Suprapubic skin (tissue), 4 donors: ENCODE measurements around the gene DNASE1L3. TPM values are rescaled to one million over a fixed set of nuclear protein-coding genes. Genes with fewer than 3 reads are reported as not detected.
A peak's percentile ranks its signal among the peaks of the same experiment; 100 is the strongest.

ENCODE experiments used
- DNase-seq, 2 donors: peaks; one replicate each; pipeline ENCODE4 v3.0.0-alpha.2; 2019; ENCODE audit warnings: low spot score in 2 of 2
- H3K27ac ChIP-seq: fragments of 200-600 bp; sonication (generic); one replicate; pipeline ENCODE4 v1.5.1; 2019
- H3K27me3 ChIP-seq: fragments of 200-600 bp; sonication (generic); one replicate; pipeline ENCODE4 v1.5.1; 2019
- H3K36me3 ChIP-seq: fragments of 200-600 bp; sonication (generic); one replicate; pipeline ENCODE4 v1.5.1; 2019
- H3K4me1 ChIP-seq: fragments of 200-600 bp; sonication (generic); one replicate; pipeline ENCODE4 v1.5.1; 2019
- H3K4me3 ChIP-seq: fragments of 200-600 bp; sonication (generic); one replicate; pipeline ENCODE4 v1.5.1; 2019; ENCODE audit warnings: mild to moderate bottlenecking
- H3K9me3 ChIP-seq: fragments of 200-600 bp; sonication (generic); one replicate; pipeline ENCODE4 v1.5.1; 2019
- CTCF ChIP-seq, 2 donors: fragments of 200-600 bp in 1 of 2; fragments of 450-650 bp in 1 of 2; sonication (generic) in 1 of 2; IDR thresholded peaks; one replicate each; pipeline ENCODE4 v1.5.1; 2016 to 2019; ENCODE audit warnings: antibody characterized with exemption in 2 of 2, mild to moderate bottlenecking in 1 of 2, moderate library complexity in 1 of 2
- EP300 ChIP-seq: sonication (generic); formaldehyde crosslinking; IDR thresholded peaks from one replicate; pipeline ENCODE4 v1.6.1; 2017; ENCODE audit warnings: antibody characterized with exemption
- POLR2A ChIP-seq, 2 donors: fragments of 450-650 bp; IDR thresholded peaks; one replicate each; pipeline ENCODE4 v1.6.1; 2017; ENCODE audit warnings: antibody characterized with exemption in 2 of 2, mild to moderate bottlenecking in 2 of 2, moderate library complexity in 2 of 2
- POLR2AphosphoS5 ChIP-seq, 3 donors: sonication (generic); formaldehyde crosslinking; IDR thresholded peaks; one replicate each; pipeline ENCODE4 v1.6.1; 2017; ENCODE audit warnings: antibody characterized with exemption in 3 of 3
- WGBS: methylation state at CpG from one replicate; pipeline ENCODE4 v1.1.5; 2018; 5-methylcytosine and 5-hydroxymethylcytosine counted together
- total RNA-seq, 4 donors: library from RNA; depleted of rRNA; stranded (reverse); fragments of >200 nt; gene quantifications; one replicate each; pipeline ENCODE4 v1.1.0, GENCODE V29; 2016

Gene DNASE1L3
- total RNA-seq, 4 donors from 2014 or later = 0.95 to 5.8 (median 4.3) TPM

- no peaks in the 10 kb centered on the region for H3K9me3 ChIP-seq
- peaks cover 42% of the 10 kb centered on the region for H3K36me3 ChIP-seq
- H3K4me1 ChIP-seq = peaks cover 28% of the 10 kb centered on the region
- 90% methylated on average over 9 of the region's 9 CpGs for WGBS
- H3K27me3 ChIP-seq = no peaks in the 10 kb centered on the region
- TF ChIP-seq CTCF (IDR thresholded peaks at IDR 0.05) (no peak), POLR2AphosphoS5 (IDR thresholded peaks at IDR 0.05) (no peak), POLR2A (IDR thresholded peaks at IDR 0.05) (no peak), EP300 (no peak)
- H3K4me3 ChIP-seq = no peak overlapping the region
- no peak for DNase-seq
- H3K27ac ChIP-seq = no peak overlapping the region
These were observed 39.6 kb downstream of the DNASE1L3 start for GRCh38 chr3:58171126-58171525.

GRCh38 chr3:58170376-58170775 is 40.4 kb downstream of the DNASE1L3 start:
- no peak for DNase-seq
- Histone ChIP-seq H3K4me1 (peaks cover 28% of the 10 kb centered on the region), H3K36me3 (peaks cover 42% of the 10 kb centered on the region), H3K4me3 (no peak overlapping the region), H3K27me3 (no peaks in the 10 kb centered on the region), H3K9me3 (no peaks in the 10 kb centered on the region), H3K27ac (no peak overlapping the region)
- TF ChIP-seq CTCF (IDR thresholded peaks at IDR 0.05) (no peak), POLR2A (IDR thresholded peaks at IDR 0.05) (no peak), EP300 (no peak), POLR2AphosphoS5 (IDR thresholded peaks at IDR 0.05) (no peak)
- WGBS = 85% methylated on average over 10 of the region's 11 CpGs

- H3K36me3 ChIP-seq = peaks cover 50% of the 10 kb centered on the region
- 90% methylated on average over 5 of the region's 9 CpGs for WGBS
- no peak overlapping the region for H3K27ac ChIP-seq
- TF ChIP-seq POLR2AphosphoS5 (IDR thresholded peaks at IDR 0.05) = no peak
- no peak for TF ChIP-seq POLR2A (IDR thresholded peaks at IDR 0.05)
- no peak for TF ChIP-seq EP300
- no peak for TF ChIP-seq CTCF (IDR thresholded peaks at IDR 0.05)
- DNase-seq = no peak
- no peaks in the 10 kb centered on the region for H3K27me3 ChIP-seq
- peaks cover 19% of the 10 kb centered on the region for H3K4me1 ChIP-seq
- no peaks in the 10 kb centered on the region for H3K9me3 ChIP-seq
- no peak overlapping the region for H3K4me3 ChIP-seq
These were observed 41.4 kb downstream of the DNASE1L3 start for GRCh38 chr3:58169371-58169770.

GRCh38 chr3:58168498-58168897 is 42.3 kb downstream of the DNASE1L3 start:
- Histone ChIP-seq H3K4me3 (no peak overlapping the region), H3K36me3 (peaks cover 55% of the 10 kb centered on the region), H3K27ac (no peak overlapping the region), H3K9me3 (no peaks in the 10 kb centered on the region), H3K4me1 (peaks cover 23% of the 10 kb centered on the region), H3K27me3 (no peaks in the 10 kb centered on the region)
- WGBS = 79% methylated on average over 7 of the region's 7 CpGs
- no peak for TF ChIP-seq CTCF (IDR thresholded peaks at IDR 0.05)
- TF ChIP-seq EP300 = no peak
- TF ChIP-seq POLR2A (IDR thresholded peaks at IDR 0.05) = no peak
- no peak for DNase-seq

- DNase-seq = no peak
- WGBS = 79% methylated on average over 14 of the region's 16 CpGs
- no peak overlapping the region for H3K4me3 ChIP-seq
- H3K27me3 ChIP-seq = no peaks in the 10 kb centered on the region
- H3K36me3 ChIP-seq = peaks cover 62% of the 10 kb centered on the region
- H3K9me3 ChIP-seq = no peaks in the 10 kb centered on the region
- TF ChIP-seq POLR2A (IDR thresholded peaks at IDR 0.05) = no peak
- TF ChIP-seq CTCF (IDR thresholded peaks at IDR 0.05) = peak; percentile 50 to 94
- TF ChIP-seq POLR2AphosphoS5 (IDR thresholded peaks at IDR 0.05) = no peak
- TF ChIP-seq EP300 = no peak
- peaks cover 23% of the 10 kb centered on the region for H3K4me1 ChIP-seq
- peak overlapping the region; percentile 24 for H3K27ac ChIP-seq
These were observed 43.1 kb downstream of the DNASE1L3 start for GRCh38 chr3:58167431-58168351.
